SKM-1 (cell line): ENCODE measurements around the gene SPA17.
A peak's percentile ranks its signal among the peaks of the same experiment; 100 is the strongest.

Source experiments
- DNase-seq: peaks from one replicate; lab custom pipeline; 2025; ENCODE audit not compliant: unreplicated experiment; lab: John Stamatoyannopoulos, UW

SPA17 gene

GRCh38 chr11:124661553-124661952 is 12.2 kb upstream of the SPA17 start:
- DNase-seq = no peak

- DNase-seq = no peak
Observed at GRCh38 chr11:124662106-124662505, 11.6 kb upstream of the SPA17 start.

GRCh38 chr11:124663861-124664260 is 9.8 kb upstream of the SPA17 start:
- no peak for DNase-seq

- DNase-seq = no peak
Observed at GRCh38 chr11:124667601-124668000, 6.1 kb upstream of the SPA17 start.

GRCh38 chr11:124669193-124669592 is 4.5 kb upstream of the SPA17 start:
- peak; percentile 63 for DNase-seq

GRCh38 chr11:124670732-124671131 is 3.0 kb upstream of the SPA17 start:
- DNase-seq = peak; percentile 80

GRCh38 chr11:124672536-124673215 is 1.0 kb upstream of the SPA17 start:
- no peak for DNase-seq

GRCh38 chr11:124674168-124674517 is 439 bp downstream of the SPA17 start:
- no peak for DNase-seq

GRCh38 chr11:124674571-124674970 is 867 bp downstream of the SPA17 start:
- DNase-seq = no peak

GRCh38 chr11:124676386-124676785 is 2.7 kb downstream of the SPA17 start:
- DNase-seq = no peak

GRCh38 chr11:124678416-124678815 is 4.7 kb downstream of the SPA17 start:
- DNase-seq = no peak

- DNase-seq = no peak
Observed at GRCh38 chr11:124681421-124681820, 7.7 kb downstream of the SPA17 start.

- no peak for DNase-seq
Observed at GRCh38 chr11:124682443-124682842, 8.7 kb downstream of the SPA17 start.

- DNase-seq = no peak
Observed at GRCh38 chr11:124693142-124693541, 19.4 kb downstream of the SPA17 start.

- no peak for DNase-seq
Observed at GRCh38 chr11:124699547-124699946, 25.8 kb downstream of the SPA17 start.

GRCh38 chr11:124700028-124700427 is 26.3 kb downstream of the SPA17 start:
- no peak for DNase-seq

- DNase-seq = no peak
Observed at GRCh38 chr11:124707829-124708228, 34.1 kb downstream of the SPA17 start.

GRCh38 chr11:124712392-124712791 is 38.7 kb downstream of the SPA17 start:
- no peak for DNase-seq

- DNase-seq = no peak
Observed at GRCh38 chr11:124716591-124716990, 42.9 kb downstream of the SPA17 start.

GRCh38 chr11:124717421-124717785 is 43.7 kb downstream of the SPA17 start:
- no peak for DNase-seq

- DNase-seq = no peak
Observed at GRCh38 chr11:124717786-124718651, 44.3 kb downstream of the SPA17 start.

- no peak for DNase-seq
Observed at GRCh38 chr11:124718801-124719200, 45.1 kb downstream of the SPA17 start.

- no peak for DNase-seq
Observed at GRCh38 chr11:124719534-124719933, 45.8 kb downstream of the SPA17 start.
